CD4-positive, alpha-beta T cell (primary cell): ENCODE measurements around the gene NRROS. TPM values are rescaled to one million over a fixed set of nuclear protein-coding genes. Genes with fewer than 3 reads are reported as not detected.

Experiments used
- ATAC-seq: fragments of 200-7000 bp; cut with Tn5 transposase; one replicate; pipeline ENCODE4 v1.10.0; 2022; ENCODE audit warnings: mild to moderate bottlenecking; ENCODE audit not compliant: poor library complexity
- CTCF ChIA-PET: fragments of 350-600 bp; sonication (Branson Sonifier 250); formaldehyde crosslinking; loops from one replicate; lab custom pipeline; 2021; ENCODE audit warnings: antibody characterized with exemption, inconsistent platforms; lab: Charles Lee
- POLR2A ChIA-PET: fragments of 350-600 bp; sonication (Branson Sonifier 250); formaldehyde crosslinking; loops from one replicate; lab custom pipeline; 2021; ENCODE audit warnings: antibody characterized with exemption, inconsistent platforms; lab: Charles Lee
- DNase-seq, 14 experiments: peaks; one replicate each; pipeline ENCODE4 v3.0.0-alpha.2; 2013 to 2020; ENCODE audit warnings: mixed read lengths in 2 of 14
- H3K27ac ChIP-seq, 2 donors: one replicate each; pipeline versions ENCODE4 v1.5.1 to v1.7.0; 2013; ENCODE audit warnings: low read length in 2 of 2, low read depth in 1 of 2, mild to moderate bottlenecking in 1 of 2
- H3K27me3 ChIP-seq, 2 experiments: 1 replicate in 1 of 2; 2 replicates in 1 of 2; pipeline versions ENCODE4 v1.6.1 to v1.7.0; 2013; ENCODE audit warnings: low read length in 2 of 2, control low read depth in 1 of 2, mild to moderate bottlenecking in 1 of 2, moderate library complexity in 1 of 2; ENCODE audit not compliant: insufficient read depth in 2 of 2, control insufficient read depth in 1 of 2
- H3K36me3 ChIP-seq: one replicate; pipeline ENCODE4 v1.6.1; 2013; ENCODE audit warnings: low read length, control low read depth; ENCODE audit not compliant: insufficient read depth
- H3K4me1 ChIP-seq: one replicate; pipeline ENCODE4 v1.6.1; 2013; ENCODE audit warnings: low read length, control low read depth; ENCODE audit not compliant: insufficient read depth
- H3K4me3 ChIP-seq: one replicate; pipeline ENCODE4 v1.5.1; 2013; ENCODE audit warnings: mild to moderate bottlenecking, low read length, moderate library complexity
- H3K9me3 ChIP-seq, 2 experiments: 1 replicate in 1 of 2; 2 replicates in 1 of 2; pipeline versions ENCODE4 v1.6.1 to v1.7.0; 2013; ENCODE audit warnings: low read length in 2 of 2, mild to moderate bottlenecking in 2 of 2, control low read depth in 1 of 2, moderate library complexity in 1 of 2; ENCODE audit not compliant: control insufficient read depth in 1 of 2, insufficient read depth in 1 of 2
- H3K27ac Mint-ChIP-seq: one replicate; pipeline ENCODE4 v1.8.0; 2020; ENCODE audit warnings: mixed read lengths
- H3K27me3 Mint-ChIP-seq: one replicate; pipeline ENCODE4 v1.8.0; 2021; ENCODE audit warnings: mixed read lengths
- H3K36me3 Mint-ChIP-seq: one replicate; pipeline ENCODE4 v1.8.0; 2021; ENCODE audit warnings: low read depth, mixed read lengths
- H3K4me1 Mint-ChIP-seq: one replicate; pipeline ENCODE4 v1.8.0; 2021; ENCODE audit warnings: low read depth, mixed read lengths
- H3K4me3 Mint-ChIP-seq: one replicate; pipeline ENCODE4 v1.8.0; 2020; ENCODE audit warnings: mild to moderate bottlenecking, mixed read lengths
- H3K9me3 Mint-ChIP-seq: one replicate; pipeline ENCODE4 v1.8.0; 2020; ENCODE audit warnings: mixed read lengths
- intact Hi-C, 2 experiments: fragments of 100-400 bp; cut with DNase I in 1 of 2; cut with micrococcal nuclease in 1 of 2; formaldehyde crosslinking; loops; one replicate each; pipeline versions ENCODE4 v1.15.1 to v1.9.0; 2023 to 2025; cut with DNase I, micrococcal nuclease
- total RNA-seq, 174 experiments: library from RNA in 2 of 174; stranded (reverse) in 2 of 174; gene quantifications; one replicate each; pipeline ENCODE4 v1.2.3 and lab custom pipeline; 2021 to 2026
- TF ChIP-seq, protein P1 (sequence below): fragments of 200-600 bp; IDR thresholded peaks from one replicate; pipeline ENCODE4 v1.8.0; 2022; ENCODE audit warnings: antibody characterized with exemption, mild to moderate bottlenecking

NRROS gene
- total RNA-seq, 2 experiments from 2014 or later: 7.4 to 8.4 TPM

DNA sequence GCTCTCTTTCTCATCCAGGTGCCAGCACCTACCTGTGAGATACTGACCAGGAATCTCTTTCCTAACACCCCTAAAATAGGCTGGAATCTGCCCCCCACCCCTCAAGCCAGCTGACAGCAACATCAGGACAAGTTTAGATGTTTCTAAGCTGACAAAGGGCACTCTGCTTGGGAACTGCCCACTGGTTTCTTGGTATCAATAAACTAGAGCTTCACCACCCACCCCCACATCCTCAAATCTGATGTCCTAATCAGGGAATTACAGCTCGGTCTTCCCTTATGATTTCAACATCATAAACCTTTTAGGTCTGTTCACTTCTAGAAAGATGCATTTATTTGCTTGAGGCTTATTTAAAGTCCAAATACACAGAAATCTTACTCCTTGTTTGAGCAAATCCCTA is 37.9 kb downstream of the NRROS start:
- Mint-ChIP-seq H3K9me3 (no peaks in the 10 kb centered on the region), H3K36me3 (no peaks in the 10 kb centered on the region), H3K27me3 (no peaks in the 10 kb centered on the region), H3K4me3 (no peak overlapping the region), H3K4me1 (peaks cover 16% of the 10 kb centered on the region), H3K27ac (no peak overlapping the region)
- ATAC-seq (no peak), DNase-seq (no peak)
- H3K27ac ChIP-seq: no peak overlapping the region
- TF ChIP-seq, protein P1, sequence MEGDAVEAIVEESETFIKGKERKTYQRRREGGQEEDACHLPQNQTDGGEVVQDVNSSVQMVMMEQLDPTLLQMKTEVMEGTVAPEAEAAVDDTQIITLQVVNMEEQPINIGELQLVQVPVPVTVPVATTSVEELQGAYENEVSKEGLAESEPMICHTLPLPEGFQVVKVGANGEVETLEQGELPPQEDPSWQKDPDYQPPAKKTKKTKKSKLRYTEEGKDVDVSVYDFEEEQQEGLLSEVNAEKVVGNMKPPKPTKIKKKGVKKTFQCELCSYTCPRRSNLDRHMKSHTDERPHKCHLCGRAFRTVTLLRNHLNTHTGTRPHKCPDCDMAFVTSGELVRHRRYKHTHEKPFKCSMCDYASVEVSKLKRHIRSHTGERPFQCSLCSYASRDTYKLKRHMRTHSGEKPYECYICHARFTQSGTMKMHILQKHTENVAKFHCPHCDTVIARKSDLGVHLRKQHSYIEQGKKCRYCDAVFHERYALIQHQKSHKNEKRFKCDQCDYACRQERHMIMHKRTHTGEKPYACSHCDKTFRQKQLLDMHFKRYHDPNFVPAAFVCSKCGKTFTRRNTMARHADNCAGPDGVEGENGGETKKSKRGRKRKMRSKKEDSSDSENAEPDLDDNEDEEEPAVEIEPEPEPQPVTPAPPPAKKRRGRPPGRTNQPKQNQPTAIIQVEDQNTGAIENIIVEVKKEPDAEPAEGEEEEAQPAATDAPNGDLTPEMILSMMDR: no peak
- H3K27me3 ChIP-seq: no peaks in the 10 kb centered on the region
- intact Hi-C loops: no loop called here
- no peak overlapping the region for H3K4me3 ChIP-seq
- ChIA-PET POLR2A (interaction anchor here (0.8 to 1.7 kb wide), 4 partner anchors 32 to 109 kb away, joined by 3 to 7 read pairs (median 4); partner anchors contain the start of genes FBXO45 and WDR53), CTCF (interaction anchor here (0.7 to 2.2 kb wide), 4 partner anchors 21 to 143 kb away, joined by 3 to 7 read pairs (median 4); no protein-coding TSS in a partner anchor)
- H3K9me3 ChIP-seq: no peaks in the 10 kb centered on the region
- H3K36me3 ChIP-seq: no peaks in the 10 kb centered on the region
- H3K4me1 ChIP-seq: peaks cover 15% of the 10 kb centered on the region

DNA sequence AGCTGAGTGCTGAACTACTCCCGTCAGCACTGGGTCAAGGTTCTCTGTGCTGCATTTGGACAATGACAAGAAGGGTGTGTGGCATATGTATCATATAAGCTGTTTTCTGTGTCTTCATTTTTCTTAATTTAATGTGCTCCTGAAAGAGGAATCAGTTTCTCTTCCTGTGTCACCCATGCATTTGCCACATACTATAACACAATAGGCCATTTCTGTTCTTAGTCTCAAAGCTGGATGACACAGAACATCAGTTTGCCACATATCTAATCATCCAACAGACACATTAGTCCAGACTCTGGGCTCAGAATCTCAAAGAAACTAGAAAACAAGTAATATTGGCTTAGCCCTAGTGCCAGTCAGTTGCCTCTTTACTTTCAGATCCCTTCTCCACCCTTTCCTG is 38.4 kb downstream of the NRROS start:
- Mint-ChIP-seq H3K4me1 (peaks cover 16% of the 10 kb centered on the region), H3K36me3 (no peaks in the 10 kb centered on the region), H3K27ac (no peak overlapping the region), H3K4me3 (no peak overlapping the region), H3K9me3 (no peaks in the 10 kb centered on the region), H3K27me3 (no peaks in the 10 kb centered on the region)
- TF ChIP-seq, protein P1: no peak
- Histone ChIP-seq H3K9me3 (peaks cover 0 to 3% of the 10 kb centered on the region in 2 experiments), H3K4me1 (peaks cover 13% of the 10 kb centered on the region), H3K36me3 (no peaks in the 10 kb centered on the region), H3K4me3 (no peak overlapping the region), H3K27me3 (no peaks in the 10 kb centered on the region), H3K27ac (no peak overlapping the region)
- no peak for DNase-seq
- ChIA-PET POLR2A (interaction anchor here (0.8 to 1.7 kb wide), 2 partner anchors 33 to 68 kb away, joined by 3 to 7 read pairs; no protein-coding TSS in a partner anchor), CTCF (interaction anchor here (1.2 to 2.2 kb wide), 3 partner anchors 22 to 71 kb away, joined by 3 to 7 read pairs (median 4); no protein-coding TSS in a partner anchor)
- intact Hi-C loops: no loop called here
- ATAC-seq: no peak

DNA sequence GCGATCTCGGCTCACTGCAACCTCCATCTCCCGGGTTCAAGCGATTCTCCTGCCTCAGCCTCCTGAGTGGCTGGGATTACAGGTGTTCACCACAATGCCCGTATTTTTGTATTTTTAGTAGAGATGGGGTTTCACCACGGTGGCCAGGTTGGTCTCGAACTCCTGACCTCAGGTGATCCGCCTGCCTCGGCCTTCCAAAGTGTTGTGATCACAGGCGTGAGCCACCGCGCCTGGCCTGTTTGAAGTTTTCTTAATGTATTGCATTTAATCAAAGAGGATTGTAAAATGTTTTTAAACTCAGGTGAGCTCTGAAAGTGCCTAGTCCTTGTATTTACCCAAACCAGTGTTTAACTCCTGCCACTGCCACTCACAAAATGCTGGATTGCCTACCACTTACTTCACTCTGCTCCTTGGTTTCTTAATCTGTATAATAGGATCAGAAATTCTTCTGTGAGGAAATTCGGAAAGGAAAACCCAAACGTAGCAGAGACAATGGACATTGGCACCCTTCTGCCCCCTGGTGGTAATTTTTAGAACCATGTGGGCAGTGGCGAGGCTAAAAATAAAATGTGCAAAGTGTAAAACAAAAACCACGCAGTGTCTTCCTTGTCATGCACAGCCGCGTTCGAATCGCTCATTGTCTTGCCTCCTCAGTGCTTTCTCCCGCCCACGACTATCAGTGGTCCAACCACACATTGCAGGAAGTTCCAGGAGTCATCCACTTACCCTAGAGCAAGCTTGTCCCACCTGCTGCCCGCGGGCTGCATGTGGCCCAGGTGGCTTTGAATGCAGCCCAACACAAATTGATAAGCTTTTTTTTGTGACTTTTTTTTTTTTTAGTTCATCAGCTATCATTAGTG is 45.3 kb downstream of the NRROS start:
- H3K27me3 Mint-ChIP-seq: no peaks in the 10 kb centered on the region
- peaks cover 14% of the 10 kb centered on the region for H3K4me1 Mint-ChIP-seq
- H3K36me3 ChIP-seq: no peaks in the 10 kb centered on the region
- H3K36me3 Mint-ChIP-seq: no peaks in the 10 kb centered on the region
- H3K9me3 Mint-ChIP-seq: no peaks in the 10 kb centered on the region
- peak; percentile 44 to 85 (median 54) for DNase-seq
- H3K27me3 ChIP-seq: no peaks in the 10 kb centered on the region
- TF ChIP-seq, protein P1: peak; percentile 90
- intact Hi-C loops: loop anchor here (1.0 to 5.0 kb wide), 5 partner anchors 52 to 432 kb away; no protein-coding TSS in a partner anchor
- no peak overlapping the region for H3K27ac ChIP-seq
- peak overlapping the region; percentile 74 for H3K4me3 Mint-ChIP-seq
- POLR2A ChIA-PET: interaction anchor here (0.8 to 2.3 kb wide), 8 partner anchors 44 to 116 kb away, joined by 3 to 15 read pairs (median 4); partner anchors contain the start of genes FBXO45, NRROS and WDR53
- peak overlapping the region; percentile 60 for H3K27ac Mint-ChIP-seq
- ATAC-seq: peak; percentile 91
- CTCF ChIA-PET: interaction anchor here (0.8 to 5.3 kb wide), 16 partner anchors 9 to 285 kb away, joined by 3 to 67 read pairs (median 5); partner anchors contain the start of genes CEP19, NRROS and PIGX
- H3K9me3 ChIP-seq: peaks cover 0 to 3% of the 10 kb centered on the region in 2 experiments
- H3K4me1 ChIP-seq: peaks cover 11% of the 10 kb centered on the region
- peak overlapping the region; percentile 15 for H3K4me3 ChIP-seq
